ENCODE results near the gene PHEX.
"Not testable (repeated sequence)": the region's sequence is repeated elsewhere in the genome, so short reads cannot be mapped to it uniquely, and the experiment has no call there.

DNA sequence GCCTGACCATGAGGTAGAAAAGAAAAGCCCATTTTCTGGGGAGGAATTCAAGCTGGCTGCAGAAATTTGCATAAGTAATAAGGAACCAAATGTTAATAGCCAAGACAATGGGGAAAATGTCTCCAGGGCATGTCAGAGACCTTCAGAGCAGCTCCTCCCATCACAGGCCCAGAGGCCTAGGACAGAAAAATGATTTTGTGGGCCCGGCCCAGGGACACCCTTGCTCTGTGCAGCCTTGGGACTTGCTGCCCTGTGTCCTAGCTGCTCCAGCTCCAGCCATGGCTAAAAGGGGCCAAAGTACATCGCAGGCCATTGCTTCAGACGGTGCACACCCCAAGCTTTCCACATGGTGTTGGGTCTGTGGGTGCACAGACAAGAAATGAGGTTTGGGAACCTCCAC, 257.1 kb downstream of the PHEX start:
- not testable (repeated sequence) for TF ChIP-seq EZH2phosphoT487 (IDR thresholded peaks at IDR 0.05; ENCODE audit: borderline replicate concordance); POLR2A (IDR thresholded peaks at IDR 0.05; ENCODE audit: borderline replicate concordance, extremely low read depth, insufficient read depth, insufficient read length); POLR2AphosphoS5 (IDR thresholded peaks at IDR 0.05; ENCODE audit: low read depth, low read length); SP1 (IDR thresholded peaks at IDR 0.05; ENCODE audit: low read depth); JUND (IDR thresholded peaks at IDR 0.05); ZFX (IDR thresholded peaks at IDR 0.05); CBX3 (IDR thresholded peaks at IDR 0.05; ENCODE audit: low read depth); EZH2 (IDR thresholded peaks at IDR 0.05); ZNF274 (IDR thresholded peaks at IDR 0.05; ENCODE audit: low read depth, low read length); TCF7L2 (IDR thresholded peaks at IDR 0.05; ENCODE audit: borderline replicate concordance, extremely low read depth, insufficient read depth, insufficient read length); RAD21 (IDR thresholded peaks at IDR 0.05; ENCODE audit: low read depth)
- TF ChIP-seq, protein P1, sequence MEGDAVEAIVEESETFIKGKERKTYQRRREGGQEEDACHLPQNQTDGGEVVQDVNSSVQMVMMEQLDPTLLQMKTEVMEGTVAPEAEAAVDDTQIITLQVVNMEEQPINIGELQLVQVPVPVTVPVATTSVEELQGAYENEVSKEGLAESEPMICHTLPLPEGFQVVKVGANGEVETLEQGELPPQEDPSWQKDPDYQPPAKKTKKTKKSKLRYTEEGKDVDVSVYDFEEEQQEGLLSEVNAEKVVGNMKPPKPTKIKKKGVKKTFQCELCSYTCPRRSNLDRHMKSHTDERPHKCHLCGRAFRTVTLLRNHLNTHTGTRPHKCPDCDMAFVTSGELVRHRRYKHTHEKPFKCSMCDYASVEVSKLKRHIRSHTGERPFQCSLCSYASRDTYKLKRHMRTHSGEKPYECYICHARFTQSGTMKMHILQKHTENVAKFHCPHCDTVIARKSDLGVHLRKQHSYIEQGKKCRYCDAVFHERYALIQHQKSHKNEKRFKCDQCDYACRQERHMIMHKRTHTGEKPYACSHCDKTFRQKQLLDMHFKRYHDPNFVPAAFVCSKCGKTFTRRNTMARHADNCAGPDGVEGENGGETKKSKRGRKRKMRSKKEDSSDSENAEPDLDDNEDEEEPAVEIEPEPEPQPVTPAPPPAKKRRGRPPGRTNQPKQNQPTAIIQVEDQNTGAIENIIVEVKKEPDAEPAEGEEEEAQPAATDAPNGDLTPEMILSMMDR (IDR thresholded peaks at IDR 0.05 in 2 of 3, conservative IDR thresholded peaks at IDR 0.05 in 1 of 3; ENCODE audit: borderline replicate concordance in 1 of 3, insufficient read depth in 1 of 3, low read depth in 2 of 3, low read length in 2 of 3) = not testable (repeated sequence)

Data from HCT116 (cell line).